ENCODE data around the gene TAOK3.
"Not testable (repeated sequence)": the region's sequence is repeated elsewhere in the genome, so short reads cannot be mapped to it uniquely, and the experiment has no call there.

Gene TAOK3

GRCh38 chr12:118358008-118358359 is 14.7 kb downstream of the TAOK3 start:
- Mint-ChIP-seq H3K27ac (peak overlapping the region; percentile 96), H3K27me3 (no peaks in the 10 kb centered on the region), H3K4me1 (peaks cover 62% of the 10 kb centered on the region), H3K36me3 (ENCODE audit: low read depth) (peaks cover 26% of the 10 kb centered on the region), H3K9me3 (peaks cover 3% of the 10 kb centered on the region), H3K4me3 (peak overlapping the region; percentile 93)
- DNase-seq (no peak), ATAC-seq (no peak)

- peak; percentile 53 for DNase-seq
- no peaks in the 10 kb centered on the region for H3K27me3 Mint-ChIP-seq
- peaks cover 63% of the 10 kb centered on the region for H3K4me1 Mint-ChIP-seq
- peak overlapping the region; percentile 96 for H3K27ac Mint-ChIP-seq
- peak overlapping the region; percentile 93 for H3K4me3 Mint-ChIP-seq
- H3K9me3 Mint-ChIP-seq: peaks cover 3% of the 10 kb centered on the region
- H3K36me3 Mint-ChIP-seq (ENCODE audit: low read depth): peaks cover 26% of the 10 kb centered on the region
- peak; percentile 78 for ATAC-seq
These were observed 15.3 kb downstream of the TAOK3 start for GRCh38 chr12:118357257-118358007.

GRCh38 chr12:118356809-118357256 is 15.9 kb downstream of the TAOK3 start:
- DNase-seq: no peak
- H3K36me3 Mint-ChIP-seq (ENCODE audit: low read depth): peaks cover 26% of the 10 kb centered on the region
- peaks cover 3% of the 10 kb centered on the region for H3K9me3 Mint-ChIP-seq
- peak overlapping the region; percentile 93 for H3K4me3 Mint-ChIP-seq
- peak overlapping the region; percentile 96 for H3K27ac Mint-ChIP-seq
- peak; percentile 47 for ATAC-seq
- peaks cover 63% of the 10 kb centered on the region for H3K4me1 Mint-ChIP-seq
- H3K27me3 Mint-ChIP-seq: no peaks in the 10 kb centered on the region

GRCh38 chr12:118355843-118356242 is 16.9 kb downstream of the TAOK3 start:
- Mint-ChIP-seq H3K4me1 (peaks cover 63% of the 10 kb centered on the region), H3K36me3 (ENCODE audit: low read depth) (peaks cover 26% of the 10 kb centered on the region), H3K27ac (peak overlapping the region; percentile 96), H3K4me3 (peak overlapping the region; percentile 28), H3K27me3 (no peaks in the 10 kb centered on the region), H3K9me3 (peaks cover 3% of the 10 kb centered on the region)
- DNase-seq: no peak
- ATAC-seq: no peak

- H3K4me1 Mint-ChIP-seq: peaks cover 60% of the 10 kb centered on the region
- DNase-seq (no peak), ATAC-seq (no peak)
- H3K4me3 Mint-ChIP-seq: peak overlapping the region; percentile 21
- peaks cover 3% of the 10 kb centered on the region for H3K9me3 Mint-ChIP-seq
- H3K27me3 Mint-ChIP-seq: no peaks in the 10 kb centered on the region
- peaks cover 26% of the 10 kb centered on the region for H3K36me3 Mint-ChIP-seq (ENCODE audit: low read depth)
- H3K27ac Mint-ChIP-seq: peak overlapping the region; percentile 64
These were observed 17.8 kb downstream of the TAOK3 start for GRCh38 chr12:118354903-118355302.

GRCh38 chr12:118354503-118354902 is 18.2 kb downstream of the TAOK3 start:
- peak overlapping the region; percentile 64 for H3K27ac Mint-ChIP-seq
- H3K36me3 Mint-ChIP-seq (ENCODE audit: low read depth): peaks cover 26% of the 10 kb centered on the region
- not testable (repeated sequence) for H3K4me3 Mint-ChIP-seq, ATAC-seq, H3K9me3 Mint-ChIP-seq, DNase-seq, H3K27me3 Mint-ChIP-seq
- peaks cover 58% of the 10 kb centered on the region for H3K4me1 Mint-ChIP-seq

- no peak for DNase-seq
- no peak overlapping the region for H3K27ac Mint-ChIP-seq
- H3K4me3 Mint-ChIP-seq: no peak overlapping the region
- peaks cover 26% of the 10 kb centered on the region for H3K36me3 Mint-ChIP-seq (ENCODE audit: low read depth)
- H3K4me1 Mint-ChIP-seq: peaks cover 60% of the 10 kb centered on the region
- ATAC-seq: no peak
- H3K9me3 Mint-ChIP-seq: peaks cover 3% of the 10 kb centered on the region
- no peaks in the 10 kb centered on the region for H3K27me3 Mint-ChIP-seq
These were observed 19.0 kb downstream of the TAOK3 start for GRCh38 chr12:118353721-118354120.

- Mint-ChIP-seq H3K36me3 (ENCODE audit: low read depth) (peaks cover 25% of the 10 kb centered on the region), H3K27ac (no peak overlapping the region), H3K4me1 (peaks cover 55% of the 10 kb centered on the region), H3K27me3 (no peaks in the 10 kb centered on the region), H3K4me3 (no peak overlapping the region), H3K9me3 (peaks cover 3% of the 10 kb centered on the region)
- DNase-seq (no peak), ATAC-seq (no peak)
These were observed 21.7 kb downstream of the TAOK3 start for GRCh38 chr12:118350908-118351559.

GRCh38 chr12:118347916-118348315 is 24.8 kb downstream of the TAOK3 start:
- Mint-ChIP-seq H3K27me3 (no peaks in the 10 kb centered on the region), H3K36me3 (ENCODE audit: low read depth) (peaks cover 4% of the 10 kb centered on the region), H3K4me3 (no peak overlapping the region), H3K27ac (no peak overlapping the region), H3K9me3 (no peaks in the 10 kb centered on the region), H3K4me1 (peaks cover 42% of the 10 kb centered on the region)
- ATAC-seq (no peak), DNase-seq (no peak)

- Mint-ChIP-seq H3K27ac (no peak overlapping the region), H3K27me3 (no peaks in the 10 kb centered on the region), H3K4me3 (no peak overlapping the region), H3K4me1 (peaks cover 43% of the 10 kb centered on the region), H3K9me3 (no peaks in the 10 kb centered on the region), H3K36me3 (ENCODE audit: low read depth) (peaks cover 4% of the 10 kb centered on the region)
- DNase-seq (no peak), ATAC-seq (no peak)
These were observed 25.8 kb downstream of the TAOK3 start for GRCh38 chr12:118346895-118347294.

GRCh38 chr12:118345355-118345754 is 27.4 kb downstream of the TAOK3 start:
- no peaks in the 10 kb centered on the region for H3K9me3 Mint-ChIP-seq
- ATAC-seq: no peak

GRCh38 chr12:118344829-118345228 is 27.9 kb downstream of the TAOK3 start:
- no peak for ATAC-seq
- no peak overlapping the region for H3K4me3 Mint-ChIP-seq
- H3K9me3 Mint-ChIP-seq: no peaks in the 10 kb centered on the region
- H3K27me3 Mint-ChIP-seq: no peaks in the 10 kb centered on the region
- DNase-seq: no peak
- peaks cover 43% of the 10 kb centered on the region for H3K4me1 Mint-ChIP-seq
- peaks cover 6% of the 10 kb centered on the region for H3K36me3 Mint-ChIP-seq (ENCODE audit: low read depth)
- H3K27ac Mint-ChIP-seq: no peak overlapping the region

More at GRCh38 chr12:118345355-118345754, 27.4 kb downstream of the TAOK3 start:
- Mint-ChIP-seq H3K4me1 (peaks cover 43% of the 10 kb centered on the region), H3K27ac (no peak overlapping the region), H3K36me3 (ENCODE audit: low read depth) (peaks cover 4% of the 10 kb centered on the region), H3K4me3 (no peak overlapping the region), H3K27me3 (no peaks in the 10 kb centered on the region)
- DNase-seq: no peak

- DNase-seq (no peak), ATAC-seq (no peak)
- peaks cover 43% of the 10 kb centered on the region for H3K4me1 Mint-ChIP-seq
- H3K27me3 Mint-ChIP-seq: no peaks in the 10 kb centered on the region
- peaks cover 3% of the 10 kb centered on the region for H3K9me3 Mint-ChIP-seq
- H3K4me3 Mint-ChIP-seq: no peak overlapping the region
- H3K36me3 Mint-ChIP-seq (ENCODE audit: low read depth): peaks cover 10% of the 10 kb centered on the region
- H3K27ac Mint-ChIP-seq: no peak overlapping the region
These were observed 30.6 kb downstream of the TAOK3 start for GRCh38 chr12:118342090-118342489.

GRCh38 chr12:118337194-118337838 is 35.4 kb downstream of the TAOK3 start:
- Mint-ChIP-seq H3K4me1 (peaks cover 37% of the 10 kb centered on the region), H3K4me3 (no peak overlapping the region), H3K27ac (no peak overlapping the region), H3K27me3 (no peaks in the 10 kb centered on the region), H3K9me3 (peaks cover 3% of the 10 kb centered on the region), H3K36me3 (ENCODE audit: low read depth) (peaks cover 18% of the 10 kb centered on the region)
- DNase-seq: no peak
- ATAC-seq: no peak

- DNase-seq (no peak), ATAC-seq (no peak)
- H3K4me3 Mint-ChIP-seq: no peak overlapping the region
- H3K4me1 Mint-ChIP-seq: peaks cover 40% of the 10 kb centered on the region
- H3K36me3 Mint-ChIP-seq (ENCODE audit: low read depth): peaks cover 18% of the 10 kb centered on the region
- H3K27me3 Mint-ChIP-seq: no peaks in the 10 kb centered on the region
- peaks cover 3% of the 10 kb centered on the region for H3K9me3 Mint-ChIP-seq
- H3K27ac Mint-ChIP-seq: no peak overlapping the region
These were observed 36.6 kb downstream of the TAOK3 start for GRCh38 chr12:118336123-118336522.
